Peyer's patch (tissue), 4 donors: ENCODE data around the gene EXOC4. TPM values are rescaled to one million over a fixed set of nuclear protein-coding genes. Genes with fewer than 3 reads are reported as not detected.

ENCODE experiments used
- DNase-seq, 3 donors: peaks; one replicate each; pipeline ENCODE4 v3.0.0-alpha.2; 2017 to 2019
- H3K27ac ChIP-seq, 4 donors: fragments of 200-600 bp; sonication (generic); one replicate each; pipeline ENCODE4 v1.5.1; 2016 to 2019
- H3K27me3 ChIP-seq, 2 donors: fragments of 200-600 bp; sonication (generic); one replicate each; pipeline ENCODE4 v1.5.1; 2019
- H3K36me3 ChIP-seq, 3 donors: fragments of 200-600 bp; sonication (generic); one replicate each; pipeline ENCODE4 v1.5.1; 2016 to 2019
- H3K4me1 ChIP-seq, 4 donors: fragments of 200-600 bp; sonication (generic); one replicate each; pipeline ENCODE4 v1.5.1; 2016 to 2019
- H3K4me3 ChIP-seq, 4 donors: fragments of 200-600 bp; sonication (generic); 1 replicate in 3 of 4; 2 replicates in 1 of 4; pipeline ENCODE4 v1.5.1; 2016 to 2019; ENCODE audit warnings: mild to moderate bottlenecking in 1 of 4
- H3K9me3 ChIP-seq, 4 donors: fragments of 200-600 bp; sonication (generic); one replicate each; pipeline ENCODE4 v1.5.1; 2016 to 2019; ENCODE audit warnings: mild to moderate bottlenecking in 1 of 4
- CTCF ChIP-seq, 6 experiments: fragments of 450-650 bp in 4 of 6; fragments of 200-600 bp in 2 of 6; sonication (generic) in 1 of 6; IDR thresholded peaks; one replicate each; pipeline ENCODE4 v1.5.1; 2017 to 2019; ENCODE audit warnings: antibody characterized with exemption in 6 of 6, mild to moderate bottlenecking in 3 of 6, moderate library complexity in 1 of 6
- POLR2A ChIP-seq, 2 donors: fragments of 450-650 bp; IDR thresholded peaks; one replicate each; pipeline ENCODE4 v1.5.1; 2017; ENCODE audit warnings: antibody characterized with exemption in 2 of 2, mild to moderate bottlenecking in 2 of 2, moderate library complexity in 2 of 2
- total RNA-seq, 4 donors: library from RNA; depleted of rRNA; stranded (reverse); fragments of >200 nt; gene quantifications; one replicate each; pipeline ENCODE4 v1.1.0, GENCODE V29; 2016

The EXOC4 gene
- total RNA-seq, 4 donors from 2014 or later = 128 to 502 (median 141) TPM

GRCh38 chr7:133623721-133624120 lies 370.8 kb downstream of the EXOC4 start:
- Histone ChIP-seq H3K36me3 (no peaks in the 10 kb centered on the region), H3K27me3 (no peaks in the 10 kb centered on the region), H3K4me1 (no peaks in the 10 kb centered on the region), H3K4me3 (no peak overlapping the region), H3K9me3 (no peaks in the 10 kb centered on the region), H3K27ac (no peak overlapping the region)
- TF ChIP-seq CTCF (IDR thresholded peaks at IDR 0.05) (no peak), POLR2A (IDR thresholded peaks at IDR 0.05) (no peak)
- no peak for DNase-seq

- no peak for TF ChIP-seq CTCF (IDR thresholded peaks at IDR 0.05)
- no peak for TF ChIP-seq POLR2A (IDR thresholded peaks at IDR 0.05)
- H3K36me3 ChIP-seq = no peaks in the 10 kb centered on the region
- no peaks in the 10 kb centered on the region for H3K9me3 ChIP-seq
Measured at GRCh38 chr7:133625046-133625445, 372.2 kb downstream of the EXOC4 start.

GRCh38 chr7:133629701-133630100 lies 376.8 kb downstream of the EXOC4 start:
- TF ChIP-seq POLR2A (IDR thresholded peaks at IDR 0.05) (no peak), CTCF (IDR thresholded peaks at IDR 0.05) (no peak)
- no peak for DNase-seq
- no peak overlapping the region for H3K27ac ChIP-seq
- no peaks in the 10 kb centered on the region for H3K9me3 ChIP-seq
- H3K36me3 ChIP-seq = no peaks in the 10 kb centered on the region
- no peaks in the 10 kb centered on the region for H3K27me3 ChIP-seq
- no peaks in the 10 kb centered on the region for H3K4me1 ChIP-seq
- no peak overlapping the region for H3K4me3 ChIP-seq

More at GRCh38 chr7:133625046-133625445, 372.2 kb downstream of the EXOC4 start:
- no peak for DNase-seq
- Histone ChIP-seq H3K4me1 (no peaks in the 10 kb centered on the region), H3K27ac (no peak overlapping the region), H3K4me3 (no peak overlapping the region), H3K27me3 (no peaks in the 10 kb centered on the region)

GRCh38 chr7:133633055-133633454 lies 380.2 kb downstream of the EXOC4 start:
- no peak overlapping the region for H3K4me3 ChIP-seq

GRCh38 chr7:133635541-133635940 lies 382.7 kb downstream of the EXOC4 start:
- TF ChIP-seq CTCF (IDR thresholded peaks at IDR 0.05) (no peak), POLR2A (IDR thresholded peaks at IDR 0.05) (no peak)
- Histone ChIP-seq H3K27ac (no peak overlapping the region), H3K27me3 (no peaks in the 10 kb centered on the region)

More at GRCh38 chr7:133633055-133633454, 380.2 kb downstream of the EXOC4 start:
- no peak for DNase-seq
- Histone ChIP-seq H3K27ac (no peak overlapping the region), H3K4me1 (no peaks in the 10 kb centered on the region), H3K27me3 (no peaks in the 10 kb centered on the region), H3K36me3 (no peaks in the 10 kb centered on the region), H3K9me3 (no peaks in the 10 kb centered on the region)
- TF ChIP-seq POLR2A (IDR thresholded peaks at IDR 0.05) = no peak
- TF ChIP-seq CTCF (IDR thresholded peaks at IDR 0.05) = no peak

GRCh38 chr7:133638857-133639256 lies 386.0 kb downstream of the EXOC4 start:
- Histone ChIP-seq H3K9me3 (no peaks in the 10 kb centered on the region), H3K4me1 (no peaks in the 10 kb centered on the region), H3K4me3 (no peak overlapping the region), H3K36me3 (no peaks in the 10 kb centered on the region), H3K27ac (no peak overlapping the region), H3K27me3 (no peaks in the 10 kb centered on the region)
- DNase-seq = no peak
- TF ChIP-seq POLR2A (IDR thresholded peaks at IDR 0.05) = no peak
- TF ChIP-seq CTCF (IDR thresholded peaks at IDR 0.05) = no peak

More at GRCh38 chr7:133635541-133635940, 382.7 kb downstream of the EXOC4 start:
- Histone ChIP-seq H3K36me3 (no peaks in the 10 kb centered on the region), H3K9me3 (no peaks in the 10 kb centered on the region), H3K4me1 (no peaks in the 10 kb centered on the region), H3K4me3 (no peak overlapping the region)
- DNase-seq = no peak
